PC-3 (cell line): Measurements from ENCODE around the gene GREB1L. TPM values are rescaled to one million over a fixed set of nuclear protein-coding genes. Genes with fewer than 3 reads are reported as not detected.

Experiments
- ATAC-seq: fragments of 200-7000 bp; cut with Tn5 transposase; 2 replicates; pipeline ENCODE4 v1.9.1; 2020; ENCODE audit warnings: mild to moderate bottlenecking, moderate library complexity
- BruUV-seq: library from RNA; stranded (reverse); fragments of 400-500 nt; replicated peaks from 2 replicates; lab custom pipeline; 2021; lab: Mats Ljungman, UMichigan
- CTCF ChIA-PET: fragments of 300-600 bp; sonication (Branson Sonifier 250); formaldehyde crosslinking; loops from one replicate; lab custom pipeline; 2022; ENCODE audit warnings: antibody characterized with exemption; lab: Charles Lee
- POLR2A ChIA-PET: fragments of 300-600 bp; sonication (Branson Sonifier 250); formaldehyde crosslinking; loops from one replicate; lab custom pipeline; 2022; ENCODE audit warnings: antibody characterized with exemption; ENCODE audit not compliant: unreplicated experiment; lab: Charles Lee
- DNase-seq: peaks from one replicate; pipeline ENCODE4 v3.0.0-alpha.2; 2015
- H2AFZ ChIP-seq: fragments of 300-600 bp; sonication (generic); 2 replicates; pipeline ENCODE4 v1.6.0; 2016; ENCODE audit warnings: antibody characterized with exemption, low read length
- H3F3A ChIP-seq: fragments of 300-600 bp; sonication (generic); one replicate; pipeline ENCODE4 v1.6.0; 2017; ENCODE audit warnings: antibody characterized with exemption, low read length, control low read depth, mild to moderate bottlenecking; ENCODE audit not compliant: unreplicated experiment
- H3K27ac ChIP-seq: fragments of 300-600 bp; sonication (generic); 2 replicates; pipeline ENCODE4 v1.5.1; 2016; ENCODE audit warnings: mild to moderate bottlenecking, low read length
- H3K27me3 ChIP-seq: fragments of 300-600 bp; sonication (generic); 2 replicates; pipeline ENCODE4 v1.6.1; 2016; ENCODE audit warnings: low read length, mixed read lengths
- H3K36me3 ChIP-seq: fragments of 300-600 bp; sonication (generic); 2 replicates; pipeline ENCODE4 v1.6.1; 2016; ENCODE audit warnings: low read depth, mixed run types, low read length, mixed read lengths
- H3K4me1 ChIP-seq: fragments of 300-600 bp; sonication (generic); 2 replicates; pipeline ENCODE4 v1.5.1; 2016; ENCODE audit warnings: low read length; ENCODE audit not compliant: insufficient read depth
- H3K4me2 ChIP-seq: fragments of 300-600 bp; sonication (generic); 2 replicates; pipeline ENCODE4 v1.6.0; 2016; ENCODE audit warnings: low read length
- H3K4me3 ChIP-seq: fragments of 300-600 bp; sonication (generic); 2 replicates; pipeline ENCODE4 v1.5.1; 2016; ENCODE audit warnings: mild to moderate bottlenecking, low read length, mixed read lengths
- H3K79me2 ChIP-seq: fragments of 300-600 bp; sonication (generic); 2 replicates; pipeline ENCODE4 v1.6.1; 2017; ENCODE audit warnings: low read length, mixed read lengths
- H3K9ac ChIP-seq: fragments of 300-600 bp; sonication (generic); 2 replicates; pipeline ENCODE4 v1.6.0; 2016; ENCODE audit warnings: mild to moderate bottlenecking, low read length
- H3K9me2 ChIP-seq: fragments of 300-600 bp; sonication (generic); replicated peaks from 2 replicates; pipeline ENCODE4 v1.6.1; 2016; ENCODE audit warnings: mixed run types, low read length, mixed read lengths
- H3K9me3 ChIP-seq: fragments of 300-600 bp; sonication (generic); 2 replicates; pipeline ENCODE4 v1.6.1; 2016; ENCODE audit warnings: low read length, mixed read lengths
- H4K20me1 ChIP-seq: fragments of 300-600 bp; sonication (generic); 2 replicates; pipeline ENCODE4 v1.6.1; 2016; ENCODE audit warnings: low read length, mixed read lengths
- EZH2 ChIP-seq: fragments of 300-600 bp; sonication (generic); IDR thresholded peaks from one replicate; pipeline ENCODE4 v1.6.1; 2017; ENCODE audit warnings: antibody characterized with exemption, mild to moderate bottlenecking, low read length; ENCODE audit not compliant: unreplicated experiment
- EZH2phosphoT487 ChIP-seq: fragments of 300-600 bp; sonication (generic); IDR thresholded peaks from 2 replicates; pipeline ENCODE4 v1.6.1; 2018; ENCODE audit warnings: mild to moderate bottlenecking, antibody characterized with exemption, low read length, borderline replicate concordance
- intact Hi-C: fragments of 100-400 bp; cut with micrococcal nuclease; formaldehyde crosslinking; loops from 2 replicates; pipeline ENCODE4 v1.9.0; 2023
- total RNA-seq: library from RNA; depleted of rRNA; stranded (reverse); fragments of >200 nt; gene quantifications from 2 replicates; pipeline ENCODE4 v1.2.3, GENCODE V29; 2014
- TF ChIP-seq, protein P1 (sequence below): fragments of 300-600 bp; sonication (generic); conservative IDR thresholded peaks from 2 replicates; pipeline ENCODE4 v1.5.1; 2017; ENCODE audit warnings: antibody characterized with exemption, low read depth, mild to moderate bottlenecking, low read length

The GREB1L gene
- total RNA-seq, 1 experiment from 2014 or later = 10.3 TPM

DNA sequence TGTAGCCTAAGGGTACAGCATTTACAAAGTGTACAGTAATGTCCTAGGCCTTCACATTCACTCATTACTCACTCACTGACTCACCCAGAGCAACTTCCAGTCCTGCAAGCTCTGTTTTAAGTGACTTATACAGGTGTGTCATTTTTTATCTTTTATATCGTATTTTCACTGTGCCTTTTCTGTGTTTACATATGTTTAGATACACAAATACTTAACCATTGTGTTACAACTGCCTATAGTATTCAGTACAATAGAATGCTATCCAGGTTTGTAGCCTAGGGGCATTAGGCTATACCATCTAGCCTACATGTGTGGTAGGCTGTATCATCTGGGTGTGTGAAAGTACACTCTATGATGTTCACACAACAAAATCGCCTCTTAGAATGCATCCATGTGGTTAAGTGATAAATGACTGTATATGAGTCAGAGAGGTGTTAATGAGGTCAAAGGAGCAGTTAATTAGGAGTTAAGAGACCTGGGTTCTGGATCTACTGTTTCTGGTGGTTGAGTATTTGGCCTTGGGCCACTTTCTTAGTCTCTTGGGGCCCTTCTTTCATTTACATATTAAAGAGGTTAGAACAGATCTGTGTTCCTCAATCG lies 149.1 kb downstream of the GREB1L start:
- Histone ChIP-seq H4K20me1 (no peaks in the 10 kb centered on the region), H3K27ac (peak overlapping the region; percentile 99), H3K9ac (peak overlapping the region; percentile 87), H3K4me1 (peaks cover 29% of the 10 kb centered on the region), H2AFZ (0 out of 2 replicates have a peak overlapping the region, but pooled peaks have one; percentile 18), H3K36me3 (no peaks in the 10 kb centered on the region), H3K4me3 (peak overlapping the region; percentile 11; the same call in 1 of the 2 replicates), H3K9me2 (0 out of 2 replicates have a peak, but pooled peaks cover 4% of the 10 kb centered on the region), H3F3A (peaks cover 3% of the 10 kb centered on the region), H3K4me2 (peak overlapping the region; percentile 58), H3K9me3 (no peaks in the 10 kb centered on the region), H3K79me2 (no peaks in the 10 kb centered on the region), H3K27me3 (no peaks in the 10 kb centered on the region)
- TF ChIP-seq, protein P1, sequence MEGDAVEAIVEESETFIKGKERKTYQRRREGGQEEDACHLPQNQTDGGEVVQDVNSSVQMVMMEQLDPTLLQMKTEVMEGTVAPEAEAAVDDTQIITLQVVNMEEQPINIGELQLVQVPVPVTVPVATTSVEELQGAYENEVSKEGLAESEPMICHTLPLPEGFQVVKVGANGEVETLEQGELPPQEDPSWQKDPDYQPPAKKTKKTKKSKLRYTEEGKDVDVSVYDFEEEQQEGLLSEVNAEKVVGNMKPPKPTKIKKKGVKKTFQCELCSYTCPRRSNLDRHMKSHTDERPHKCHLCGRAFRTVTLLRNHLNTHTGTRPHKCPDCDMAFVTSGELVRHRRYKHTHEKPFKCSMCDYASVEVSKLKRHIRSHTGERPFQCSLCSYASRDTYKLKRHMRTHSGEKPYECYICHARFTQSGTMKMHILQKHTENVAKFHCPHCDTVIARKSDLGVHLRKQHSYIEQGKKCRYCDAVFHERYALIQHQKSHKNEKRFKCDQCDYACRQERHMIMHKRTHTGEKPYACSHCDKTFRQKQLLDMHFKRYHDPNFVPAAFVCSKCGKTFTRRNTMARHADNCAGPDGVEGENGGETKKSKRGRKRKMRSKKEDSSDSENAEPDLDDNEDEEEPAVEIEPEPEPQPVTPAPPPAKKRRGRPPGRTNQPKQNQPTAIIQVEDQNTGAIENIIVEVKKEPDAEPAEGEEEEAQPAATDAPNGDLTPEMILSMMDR = no peak
- no peak for TF ChIP-seq EZH2phosphoT487
- no peak for TF ChIP-seq EZH2
- DNase-seq (peak; percentile 99), ATAC-seq (peak; percentile 86)
- POLR2A ChIA-PET = interaction anchor here (0.6 kb wide), 2 partner anchors 149 to 349 kb away, joined by 3 to 4 read pairs; partner anchors contain the start of gene GREB1L
- intact Hi-C loops = loop anchor here (1.0 to 10.0 kb wide), 5 partner anchors 22 to 156 kb away; no protein-coding TSS in a partner anchor
- CTCF ChIA-PET = interaction anchor here (0.5 to 1.0 kb wide), 5 partner anchors 21 to 209 kb away, joined by 3 to 13 read pairs (median 4); no protein-coding TSS in a partner anchor
- no TSS peak for BruUV-seq

DNA sequence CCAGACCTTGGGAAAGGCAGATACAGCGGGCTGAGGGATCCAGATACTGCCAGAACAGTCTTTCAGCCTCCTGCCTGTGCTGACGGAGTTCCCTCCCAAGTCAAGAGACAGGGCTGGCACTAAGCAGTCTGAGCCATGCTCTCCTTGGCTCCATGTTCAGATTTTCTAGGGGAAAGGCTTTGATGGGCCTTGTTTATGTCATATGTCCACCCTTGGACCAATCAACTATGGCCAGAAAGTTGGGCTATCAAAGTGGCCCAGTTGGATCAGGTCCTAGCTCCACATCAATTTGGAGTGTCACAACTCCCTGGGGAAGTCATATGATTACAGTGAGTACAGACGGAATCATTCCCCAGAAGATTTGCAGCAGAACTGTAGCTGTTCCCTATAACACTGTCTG lies 152.0 kb downstream of the GREB1L start:
- Histone ChIP-seq H3K79me2 (no peaks in the 10 kb centered on the region), H3K27ac (no peak overlapping the region), H3F3A (peaks cover 3% of the 10 kb centered on the region), H3K9me3 (no peaks in the 10 kb centered on the region), H3K4me1 (peaks cover 29% of the 10 kb centered on the region), H2AFZ (no peak overlapping the region), H3K4me2 (no peak overlapping the region), H3K9me2 (0 out of 2 replicates have a peak, but pooled peaks cover 4% of the 10 kb centered on the region), H3K4me3 (no peak overlapping the region), H3K36me3 (no peaks in the 10 kb centered on the region), H3K27me3 (no peaks in the 10 kb centered on the region), H4K20me1 (no peaks in the 10 kb centered on the region), H3K9ac (no peak overlapping the region)
- intact Hi-C loops = loop anchor here (5.0 to 10.0 kb wide), 2 partner anchors 92 to 159 kb away; no protein-coding TSS in a partner anchor
- DNase-seq = no peak
- CTCF ChIA-PET = no interaction called here
- no peak for ATAC-seq
- POLR2A ChIA-PET = interaction anchor here (0.6 kb wide), 1 partner anchor 42 kb away, joined by 3 read pairs; no protein-coding TSS in a partner anchor
- no TSS peak for BruUV-seq
- TF ChIP-seq, protein P1 = no peak
- TF ChIP-seq EZH2 (no peak), EZH2phosphoT487 (no peak)

DNA sequence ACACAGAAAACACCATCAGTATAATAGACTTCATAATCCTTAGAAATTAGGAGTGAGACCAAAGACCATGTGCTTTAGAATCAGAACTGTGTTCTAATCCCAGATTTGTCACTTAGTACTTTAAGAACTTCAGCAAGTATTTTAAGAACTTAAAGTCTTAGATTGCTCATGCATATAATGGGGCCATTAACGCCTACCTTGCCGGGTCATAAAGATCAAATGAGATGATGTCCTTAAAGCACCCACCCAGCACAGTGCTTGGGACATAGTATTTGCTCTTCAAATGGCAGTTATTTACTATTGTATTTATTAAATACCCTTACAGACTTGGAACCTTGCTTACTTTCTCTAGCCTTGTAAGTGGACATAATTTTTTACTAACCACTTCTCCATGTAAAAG lies 156.1 kb downstream of the GREB1L start:
- Histone ChIP-seq H3K9ac (no peak overlapping the region), H3K4me2 (no peak overlapping the region), H3K27ac (no peak overlapping the region), H3F3A (no peaks in the 10 kb centered on the region), H3K27me3 (no peaks in the 10 kb centered on the region), H3K9me2 (no peaks in the 10 kb centered on the region), H2AFZ (no peak overlapping the region), H4K20me1 (no peaks in the 10 kb centered on the region), H3K79me2 (no peaks in the 10 kb centered on the region), H3K36me3 (no peaks in the 10 kb centered on the region), H3K4me1 (no peaks in the 10 kb centered on the region), H3K9me3 (no peaks in the 10 kb centered on the region), H3K4me3 (no peak overlapping the region)
- CTCF ChIA-PET = no interaction called here
- TF ChIP-seq, protein P1 = no peak
- TF ChIP-seq EZH2 (no peak), EZH2phosphoT487 (no peak)
- intact Hi-C loops = loop anchor here (10.0 kb wide), 1 partner anchor 163 kb away; no protein-coding TSS in a partner anchor
- DNase-seq = no peak
- POLR2A ChIA-PET = no interaction called here
- no peak for ATAC-seq
- no TSS peak for BruUV-seq
